Parathyroid adenoma (tissue), 2 donors: ENCODE data around the gene KIAA1549.
"Not testable (repeated sequence)": the region's sequence is repeated elsewhere in the genome, so short reads cannot be mapped to it uniquely, and the experiment has no call there.

Experiments used
- H2AFZ ChIP-seq: fragments of 300-600 bp; sonication (generic); one replicate; pipeline ENCODE4 v1.7.0; 2017; ENCODE audit warnings: antibody characterized with exemption, mild to moderate bottlenecking
- H3K27ac ChIP-seq: fragments of 300-600 bp; sonication (generic); one replicate; pipeline ENCODE4 v1.7.0; 2017
- H3K27me3 ChIP-seq: fragments of 300-600 bp; sonication (generic); one replicate; pipeline ENCODE4 v1.7.0; 2017; ENCODE audit warnings: low read length; ENCODE audit not compliant: control insufficient read depth, insufficient read depth
- H3K36me3 ChIP-seq: fragments of 300-600 bp; sonication (generic); one replicate; pipeline ENCODE4 v1.7.0; 2017; ENCODE audit warnings: low read length; ENCODE audit not compliant: control insufficient read depth, insufficient read depth
- H3K4me1 ChIP-seq: fragments of 300-600 bp; sonication (generic); one replicate; pipeline ENCODE4 v1.7.0; 2017; ENCODE audit warnings: control low read depth
- H3K4me2 ChIP-seq: fragments of 300-600 bp; sonication (generic); one replicate; pipeline ENCODE4 v1.7.0; 2017; ENCODE audit warnings: low read length
- H3K4me3 ChIP-seq: fragments of 300-600 bp; sonication (generic); one replicate; pipeline ENCODE4 v1.7.0; 2017; ENCODE audit warnings: low read depth, low read length
- H3K79me2 ChIP-seq: fragments of 300-600 bp; sonication (generic); one replicate; pipeline ENCODE4 v1.7.0; 2017; ENCODE audit warnings: control low read depth
- H3K9ac ChIP-seq: fragments of 300-600 bp; sonication (generic); one replicate; pipeline ENCODE4 v1.7.0; 2017; ENCODE audit warnings: mild to moderate bottlenecking
- H3K9me3 ChIP-seq: fragments of 300-600 bp; sonication (generic); one replicate; pipeline ENCODE4 v1.7.0; 2017; ENCODE audit warnings: low read length; ENCODE audit not compliant: control insufficient read depth
- TF ChIP-seq, protein P1 (sequence below): fragments of 300-600 bp; sonication (generic); IDR thresholded peaks from one replicate; pipeline ENCODE4 v1.7.0; 2017; ENCODE audit warnings: antibody characterized with exemption, mild to moderate bottlenecking
- donor health status: primary hyperparathyroidism.

The KIAA1549 gene

DNA sequence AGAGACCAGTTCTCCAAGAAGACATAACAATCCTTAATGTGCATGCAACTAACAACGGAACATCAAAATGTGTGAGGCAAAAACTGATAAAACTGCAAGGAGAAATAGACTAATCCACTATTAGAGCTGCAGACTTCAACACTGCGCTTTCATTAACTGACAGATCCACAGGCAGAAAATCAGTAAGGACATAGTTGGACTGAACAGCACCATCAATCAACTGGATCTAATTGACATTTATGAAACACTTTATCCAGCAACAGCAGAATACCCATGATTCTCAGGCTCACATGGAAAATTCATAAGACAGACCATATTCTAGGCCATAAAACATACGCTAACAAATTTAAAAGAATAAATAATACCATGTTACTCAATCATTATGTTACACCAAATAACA, 161.6 kb downstream of the KIAA1549 start:
- Histone ChIP-seq H3K27me3 (no peaks in the 10 kb centered on the region), H3K9me3 (no peaks in the 10 kb centered on the region), H3K4me2 (no peak overlapping the region), H3K4me3 (no peak overlapping the region), H3K27ac (no peak overlapping the region), H3K4me1 (no peaks in the 10 kb centered on the region), H3K79me2 (no peaks in the 10 kb centered on the region), H2AFZ (no peak overlapping the region), H3K9ac (no peak overlapping the region), H3K36me3 (no peaks in the 10 kb centered on the region)
- TF ChIP-seq, protein P1, sequence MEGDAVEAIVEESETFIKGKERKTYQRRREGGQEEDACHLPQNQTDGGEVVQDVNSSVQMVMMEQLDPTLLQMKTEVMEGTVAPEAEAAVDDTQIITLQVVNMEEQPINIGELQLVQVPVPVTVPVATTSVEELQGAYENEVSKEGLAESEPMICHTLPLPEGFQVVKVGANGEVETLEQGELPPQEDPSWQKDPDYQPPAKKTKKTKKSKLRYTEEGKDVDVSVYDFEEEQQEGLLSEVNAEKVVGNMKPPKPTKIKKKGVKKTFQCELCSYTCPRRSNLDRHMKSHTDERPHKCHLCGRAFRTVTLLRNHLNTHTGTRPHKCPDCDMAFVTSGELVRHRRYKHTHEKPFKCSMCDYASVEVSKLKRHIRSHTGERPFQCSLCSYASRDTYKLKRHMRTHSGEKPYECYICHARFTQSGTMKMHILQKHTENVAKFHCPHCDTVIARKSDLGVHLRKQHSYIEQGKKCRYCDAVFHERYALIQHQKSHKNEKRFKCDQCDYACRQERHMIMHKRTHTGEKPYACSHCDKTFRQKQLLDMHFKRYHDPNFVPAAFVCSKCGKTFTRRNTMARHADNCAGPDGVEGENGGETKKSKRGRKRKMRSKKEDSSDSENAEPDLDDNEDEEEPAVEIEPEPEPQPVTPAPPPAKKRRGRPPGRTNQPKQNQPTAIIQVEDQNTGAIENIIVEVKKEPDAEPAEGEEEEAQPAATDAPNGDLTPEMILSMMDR, result no peak

DNA sequence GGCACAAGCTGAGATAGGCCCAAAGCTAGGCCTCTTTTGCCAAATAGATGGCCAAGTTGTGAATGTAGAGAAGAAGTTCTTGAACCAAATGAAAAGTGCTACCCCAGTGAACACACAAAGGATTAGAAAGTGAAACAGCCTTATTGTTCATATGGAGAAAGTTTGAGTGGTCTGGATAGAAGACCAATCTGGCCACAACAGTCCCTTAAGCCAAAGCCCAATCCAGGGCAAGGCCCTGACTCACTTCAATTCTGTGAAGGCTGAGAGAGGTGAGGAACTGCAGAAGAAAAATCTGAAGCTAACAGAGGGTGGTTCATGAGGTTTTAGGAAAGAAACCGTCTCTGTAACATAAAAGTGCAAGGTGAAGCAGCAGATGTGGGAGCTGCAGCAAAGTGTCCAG, 164.5 kb downstream of the KIAA1549 start:
- H3K4me3 ChIP-seq, result no peak overlapping the region
- H3K4me2 ChIP-seq, result no peak overlapping the region
- H3K4me1 ChIP-seq, result peaks cover 4% of the 10 kb centered on the region
- no peaks in the 10 kb centered on the region for H3K27me3 ChIP-seq
- no peaks in the 10 kb centered on the region for H3K9me3 ChIP-seq
- no peak overlapping the region for H2AFZ ChIP-seq
- TF ChIP-seq, protein P1, result no peak
- H3K9ac ChIP-seq, result no peak overlapping the region
- no peak overlapping the region for H3K27ac ChIP-seq
- H3K36me3 ChIP-seq, result no peaks in the 10 kb centered on the region
- no peaks in the 10 kb centered on the region for H3K79me2 ChIP-seq

DNA sequence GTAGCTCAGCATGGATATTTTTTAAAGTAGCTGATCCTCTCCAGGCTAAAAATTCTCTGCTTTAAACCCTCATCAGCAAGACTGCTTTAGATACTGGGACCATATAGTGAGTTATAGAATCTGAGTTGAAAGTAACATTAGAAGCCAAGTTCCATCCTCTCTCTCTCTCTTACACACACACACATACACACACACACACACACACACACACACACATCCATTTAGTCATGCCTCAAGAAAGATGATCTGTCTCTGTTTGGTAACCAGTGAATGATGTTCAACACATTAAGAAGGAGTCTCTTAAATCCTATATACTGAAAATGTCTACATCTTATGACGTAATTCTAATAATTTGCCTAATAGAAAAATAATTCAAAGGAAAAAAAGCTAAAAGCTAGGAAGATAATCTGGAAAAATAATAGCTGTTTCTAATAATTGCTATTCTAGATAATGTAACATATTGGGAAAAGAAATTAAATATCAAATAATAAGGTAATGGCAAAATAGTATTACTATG, 166.3 kb downstream of the KIAA1549 start:
- TF ChIP-seq, protein P1, result no peak

DNA sequence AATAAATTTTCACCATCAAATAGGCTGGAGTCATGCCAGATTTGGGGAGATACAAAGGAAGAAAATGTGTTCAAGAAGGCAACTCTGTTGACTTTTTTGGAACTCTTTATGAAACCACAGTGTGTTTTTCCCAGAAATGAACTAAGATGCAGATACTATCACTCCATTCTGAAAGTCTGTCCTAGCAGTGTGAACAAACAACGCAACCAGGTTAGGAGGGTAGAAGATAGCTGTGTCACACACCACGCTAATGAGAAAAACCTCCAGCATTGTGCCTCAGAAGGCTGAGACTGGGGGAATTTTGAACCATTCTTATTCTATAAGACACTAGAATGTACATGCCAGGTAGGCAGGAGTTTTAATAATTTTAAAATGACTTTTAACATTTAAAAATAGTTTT, 167.2 kb downstream of the KIAA1549 start:
- H3K27me3 ChIP-seq, result no peaks in the 10 kb centered on the region
- TF ChIP-seq, protein P1, result no peak

More for the DNA sequence above, 166.3 kb downstream of the KIAA1549 start:
- H3K4me2 ChIP-seq, result no peak overlapping the region
- H3K4me3 ChIP-seq, result no peak overlapping the region
- no peaks in the 10 kb centered on the region for H3K27me3 ChIP-seq
- H3K79me2 ChIP-seq, result no peaks in the 10 kb centered on the region
- H3K9me3 ChIP-seq, result no peaks in the 10 kb centered on the region
- no peak overlapping the region for H3K27ac ChIP-seq
- H3K36me3 ChIP-seq, result no peaks in the 10 kb centered on the region
- peaks cover 4% of the 10 kb centered on the region for H3K4me1 ChIP-seq
- H3K9ac ChIP-seq, result no peak overlapping the region
- H2AFZ ChIP-seq, result no peak overlapping the region

DNA sequence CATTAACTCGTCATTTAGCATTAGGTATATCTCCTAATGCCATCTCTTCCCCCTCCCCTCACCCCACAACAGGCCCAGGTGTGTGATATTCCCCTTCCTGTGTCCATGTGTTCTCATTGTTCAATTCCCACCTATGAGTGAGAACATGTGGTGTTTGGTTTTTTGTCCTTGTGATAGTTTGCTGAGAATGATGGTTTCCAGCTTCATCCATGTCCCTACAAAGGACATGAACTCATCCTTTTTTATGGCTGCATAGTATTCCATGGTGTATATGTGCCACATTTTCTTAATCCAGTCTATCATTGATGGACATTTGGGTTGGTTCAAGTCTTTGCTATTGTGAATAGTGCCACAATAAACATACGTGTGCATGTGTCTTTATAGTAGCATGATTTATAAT, 169.9 kb downstream of the KIAA1549 start:
- H3K4me1 ChIP-seq, H2AFZ ChIP-seq, H3K4me3 ChIP-seq, H3K27me3 ChIP-seq, H3K4me2 ChIP-seq, H3K9ac ChIP-seq, H3K79me2 ChIP-seq, H3K27ac ChIP-seq, H3K9me3 ChIP-seq, H3K36me3 ChIP-seq: not testable (repeated sequence)

More for the DNA sequence above, 167.2 kb downstream of the KIAA1549 start:
- H3K4me2 ChIP-seq, result no peak overlapping the region
- no peak overlapping the region for H3K4me3 ChIP-seq
- H3K9me3 ChIP-seq, result no peaks in the 10 kb centered on the region
- H3K36me3 ChIP-seq, result no peaks in the 10 kb centered on the region
- H3K79me2 ChIP-seq, result no peaks in the 10 kb centered on the region
- no peak overlapping the region for H2AFZ ChIP-seq
- H3K4me1 ChIP-seq, result peaks cover 4% of the 10 kb centered on the region
- no peak overlapping the region for H3K9ac ChIP-seq
- no peak overlapping the region for H3K27ac ChIP-seq
